AG09309 (cell line): ENCODE data around the gene TRAF3IP1.

Experiments used
- DNase-seq: peaks from one replicate; pipeline ENCODE4 v3.0.0-alpha.2; 2010; ENCODE audit warnings: low read depth
- H3K4me3 ChIP-seq: 2 replicates; pipeline ENCODE4 v1.5.1; 2011; ENCODE audit warnings: mild to moderate bottlenecking, low read depth, low read length, moderate library complexity; ENCODE audit not compliant: control insufficient read depth
- TF ChIP-seq, protein P1 (sequence below): IDR thresholded peaks from 2 replicates; pipeline ENCODE4 v1.5.1; 2011; ENCODE audit warnings: mild to moderate bottlenecking, low read depth, low read length, inconsistent platforms; ENCODE audit not compliant: insufficient read depth, control insufficient read depth; ENCODE audit errors: missing control alignments

Gene TRAF3IP1

DNA sequence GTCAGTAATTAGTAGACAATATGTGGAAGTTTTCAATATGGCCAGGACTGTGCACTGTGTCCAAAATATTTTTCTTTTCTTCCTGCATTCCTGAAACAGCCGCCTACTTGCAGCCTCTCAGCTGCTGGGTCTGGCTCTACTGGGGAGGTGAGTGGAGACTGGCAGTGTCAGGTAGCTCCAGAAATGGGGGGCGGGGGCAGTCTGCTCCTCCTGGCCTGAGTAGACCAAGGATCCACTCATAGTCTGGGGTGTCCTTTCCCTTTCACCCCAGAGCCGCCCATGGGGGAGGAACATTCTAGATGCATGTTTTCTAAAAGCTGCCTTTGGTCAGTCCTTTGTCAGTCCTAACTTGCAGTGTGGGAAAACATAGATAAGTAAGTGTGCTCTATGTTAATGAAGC, 23.7 kb downstream of the TRAF3IP1 start:
- no peak overlapping the region for H3K4me3 ChIP-seq
- TF ChIP-seq, protein P1, sequence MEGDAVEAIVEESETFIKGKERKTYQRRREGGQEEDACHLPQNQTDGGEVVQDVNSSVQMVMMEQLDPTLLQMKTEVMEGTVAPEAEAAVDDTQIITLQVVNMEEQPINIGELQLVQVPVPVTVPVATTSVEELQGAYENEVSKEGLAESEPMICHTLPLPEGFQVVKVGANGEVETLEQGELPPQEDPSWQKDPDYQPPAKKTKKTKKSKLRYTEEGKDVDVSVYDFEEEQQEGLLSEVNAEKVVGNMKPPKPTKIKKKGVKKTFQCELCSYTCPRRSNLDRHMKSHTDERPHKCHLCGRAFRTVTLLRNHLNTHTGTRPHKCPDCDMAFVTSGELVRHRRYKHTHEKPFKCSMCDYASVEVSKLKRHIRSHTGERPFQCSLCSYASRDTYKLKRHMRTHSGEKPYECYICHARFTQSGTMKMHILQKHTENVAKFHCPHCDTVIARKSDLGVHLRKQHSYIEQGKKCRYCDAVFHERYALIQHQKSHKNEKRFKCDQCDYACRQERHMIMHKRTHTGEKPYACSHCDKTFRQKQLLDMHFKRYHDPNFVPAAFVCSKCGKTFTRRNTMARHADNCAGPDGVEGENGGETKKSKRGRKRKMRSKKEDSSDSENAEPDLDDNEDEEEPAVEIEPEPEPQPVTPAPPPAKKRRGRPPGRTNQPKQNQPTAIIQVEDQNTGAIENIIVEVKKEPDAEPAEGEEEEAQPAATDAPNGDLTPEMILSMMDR, result no peak
- DNase-seq, result no peak

DNA sequence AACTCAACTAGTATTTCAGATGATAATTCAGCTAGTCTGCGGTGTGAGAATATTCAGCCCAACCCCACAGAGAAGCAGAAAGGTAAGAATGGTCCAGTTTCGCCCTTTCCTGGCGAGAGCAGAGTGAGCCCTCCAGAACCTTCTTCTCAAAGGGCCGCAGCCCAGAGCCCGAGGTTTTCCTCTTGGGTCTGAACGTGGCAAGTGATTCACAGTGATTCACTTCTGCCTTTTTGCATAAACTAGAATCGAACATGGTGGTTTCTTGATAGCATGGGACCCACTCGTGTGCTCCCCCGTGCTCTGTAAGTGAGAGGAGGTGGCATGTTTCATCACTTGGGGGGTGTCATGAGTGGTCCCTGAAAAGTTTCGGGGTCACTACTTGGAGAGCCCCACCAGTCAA, 24.2 kb downstream of the TRAF3IP1 start:
- no peak overlapping the region for H3K4me3 ChIP-seq
- TF ChIP-seq, protein P1, result no peak
- DNase-seq, result no peak

DNA sequence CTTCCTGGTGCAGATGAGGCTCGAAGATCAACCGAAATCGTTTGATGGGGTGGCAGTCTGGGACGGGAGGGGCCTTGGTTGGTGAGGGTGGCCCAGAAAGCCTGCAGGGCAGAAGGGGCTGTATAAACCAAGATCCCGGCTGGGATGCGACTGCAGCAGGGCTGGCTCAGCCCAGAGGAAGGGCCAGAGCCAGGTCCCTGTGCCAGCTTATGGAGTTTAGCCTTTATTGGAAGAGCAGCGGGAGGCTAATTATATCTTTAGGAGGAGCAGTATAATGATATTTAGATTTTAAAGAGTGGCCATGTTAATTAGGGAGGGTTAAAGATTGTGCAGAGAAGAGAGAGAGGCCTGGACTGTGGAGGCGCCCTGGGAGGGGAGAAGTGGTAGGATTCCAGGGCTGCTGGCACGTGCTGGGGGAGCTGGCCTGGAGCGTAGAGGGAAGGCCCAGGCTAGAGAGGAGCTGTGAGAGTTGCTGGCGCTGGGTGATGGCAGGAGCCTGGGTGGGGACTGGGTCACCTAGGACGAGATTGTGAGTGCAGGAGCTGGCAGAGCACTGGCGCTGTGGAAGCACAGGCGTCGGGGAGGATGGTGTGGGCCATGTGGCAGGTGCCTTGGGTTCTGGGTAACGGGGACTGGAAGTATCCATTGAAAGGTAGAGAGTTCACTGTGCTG, 25.1 kb downstream of the TRAF3IP1 start:
- no peak overlapping the region for H3K4me3 ChIP-seq
- TF ChIP-seq, protein P1, result no peak
- DNase-seq, result no peak

DNA sequence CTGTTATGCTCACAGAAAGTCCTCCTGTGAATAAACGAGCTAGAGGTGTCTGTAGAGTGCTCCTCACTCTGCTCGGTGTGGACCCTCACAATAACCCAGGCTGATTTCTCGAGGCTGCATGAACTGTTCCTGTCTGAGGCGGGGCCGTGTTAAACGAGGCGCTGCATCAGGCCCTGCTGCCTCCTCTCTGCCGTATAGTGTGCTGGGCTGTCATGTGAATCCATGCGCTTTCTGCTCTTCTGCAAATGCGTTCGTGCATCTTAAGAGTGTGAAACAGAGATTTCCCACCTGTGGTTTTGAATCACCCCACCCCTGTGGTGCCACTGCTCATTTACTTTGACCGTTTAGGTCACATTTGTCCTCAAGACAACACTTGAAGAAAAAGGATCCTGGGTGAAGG, 26.2 kb downstream of the TRAF3IP1 start:
- TF ChIP-seq, protein P1, result no peak
- DNase-seq, result no peak
- no peak overlapping the region for H3K4me3 ChIP-seq

DNA sequence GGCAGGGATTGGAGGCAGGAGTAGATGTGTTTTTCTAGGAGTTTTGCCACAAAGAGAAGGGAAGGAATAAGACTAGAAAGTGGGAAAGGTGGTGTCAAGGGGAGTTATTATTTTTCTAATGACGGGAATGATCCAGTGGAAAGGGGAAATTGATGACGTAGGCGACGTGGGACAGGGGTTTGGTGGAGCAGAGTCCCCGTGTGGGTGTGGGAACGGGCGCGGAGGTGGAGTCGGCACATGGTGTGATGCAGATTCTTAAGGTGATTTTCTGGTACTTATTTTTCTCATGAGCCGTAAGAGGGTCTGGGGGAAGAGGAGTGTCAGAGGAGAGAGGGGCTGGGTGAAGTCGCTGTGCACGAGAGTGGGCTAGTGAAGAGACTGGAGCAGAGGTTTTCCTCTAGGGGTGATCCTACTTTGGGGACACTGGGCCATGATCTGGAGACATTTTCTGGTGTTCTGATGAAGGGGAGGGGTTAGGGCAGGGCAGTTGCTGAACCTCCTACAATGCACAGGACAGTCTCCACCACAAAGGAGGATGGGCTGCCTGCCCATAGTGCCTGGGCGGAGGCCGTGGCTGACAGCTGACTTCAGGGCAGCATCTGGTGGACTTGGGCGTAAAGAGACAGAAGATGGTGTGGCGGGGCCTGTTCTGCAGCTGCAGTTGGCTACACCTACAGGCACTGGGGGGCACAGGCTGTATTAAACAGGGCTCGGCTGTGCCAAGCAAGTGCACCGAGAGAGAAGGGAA, 30.0 kb downstream of the TRAF3IP1 start:
- no peak overlapping the region for H3K4me3 ChIP-seq
- TF ChIP-seq, protein P1, result no peak
- no peak for DNase-seq

DNA sequence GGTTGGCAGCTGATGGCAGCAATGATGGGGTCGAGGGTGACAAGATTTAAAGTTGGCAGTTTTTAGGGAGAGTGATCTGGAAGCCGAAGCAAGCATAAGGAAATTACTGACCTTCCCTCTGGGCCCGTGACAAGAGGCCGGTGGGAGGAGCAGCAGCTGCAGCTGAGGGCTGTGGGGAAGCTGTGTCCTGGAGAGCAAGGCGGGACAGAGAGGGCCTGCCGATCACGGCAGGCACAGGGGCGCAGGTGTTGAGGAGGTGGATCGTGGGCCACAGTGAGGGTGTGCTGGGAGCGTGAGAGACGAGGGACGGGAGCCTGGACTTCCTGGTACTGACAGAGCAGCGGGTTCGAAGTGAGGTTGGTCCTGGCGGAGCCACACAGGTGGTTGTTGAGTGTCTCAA, 31.0 kb downstream of the TRAF3IP1 start:
- no peak for DNase-seq
- H3K4me3 ChIP-seq, result no peak overlapping the region
- TF ChIP-seq, protein P1, result no peak
